GM23248 (cell line): ENCODE results near the gene EIPR1. TPM values are rescaled to one million over a fixed set of nuclear protein-coding genes. Genes with fewer than 3 reads are reported as not detected.

Experiments
- DNase-seq: peaks from one replicate; pipeline ENCODE4 v3.0.0-alpha.2; 2015
- H2AFZ ChIP-seq: fragments of 200-600 bp; sonication (generic); 2 replicates; pipeline ENCODE4 v1.6.1; 2016; ENCODE audit warnings: antibody characterized with exemption
- H3F3A ChIP-seq: fragments of 200-600 bp; sonication (generic); 2 replicates; pipeline ENCODE4 v1.6.1; 2016; ENCODE audit warnings: mild to moderate bottlenecking, antibody characterized with exemption, mixed run types; ENCODE audit not compliant: insufficient read depth
- H3K27ac ChIP-seq: fragments of 200-600 bp; sonication (generic); 2 replicates; pipeline ENCODE4 v1.5.1; 2016; ENCODE audit warnings: mild to moderate bottlenecking
- H3K27me3 ChIP-seq: fragments of 200-600 bp; sonication (generic); replicated peaks from 2 replicates; pipeline ENCODE4 v1.6.1; 2016; ENCODE audit warnings: mild to moderate bottlenecking; ENCODE audit not compliant: insufficient read depth
- H3K36me3 ChIP-seq: fragments of 200-600 bp; sonication (generic); 2 replicates; pipeline ENCODE4 v1.6.1; 2016; ENCODE audit warnings: low read depth, mild to moderate bottlenecking
- H3K4me1 ChIP-seq: fragments of 200-600 bp; sonication (generic); 2 replicates; pipeline ENCODE4 v1.6.1; 2016; ENCODE audit warnings: mild to moderate bottlenecking; ENCODE audit not compliant: insufficient read depth
- H3K4me2 ChIP-seq: fragments of 200-600 bp; sonication (generic); one replicate; pipeline ENCODE4 v1.6.1; 2016; ENCODE audit warnings: mild to moderate bottlenecking; ENCODE audit not compliant: unreplicated experiment
- H3K4me3 ChIP-seq: fragments of 200-600 bp; sonication (generic); 2 replicates; pipeline ENCODE4 v1.5.1; 2016; ENCODE audit warnings: mild to moderate bottlenecking
- H3K79me2 ChIP-seq: fragments of 200-600 bp; sonication (generic); 2 replicates; pipeline ENCODE4 v1.6.1; 2016; ENCODE audit warnings: mild to moderate bottlenecking; ENCODE audit not compliant: insufficient read depth
- H3K9ac ChIP-seq: fragments of 200-600 bp; sonication (generic); 2 replicates; pipeline ENCODE4 v1.6.1; 2016; ENCODE audit warnings: mild to moderate bottlenecking
- H3K9me2 ChIP-seq: fragments of 200-600 bp; sonication (generic); 2 replicates; pipeline ENCODE4 v1.6.1; 2016; ENCODE audit warnings: mixed run types, mild to moderate bottlenecking, moderate library complexity; ENCODE audit not compliant: insufficient read depth
- H3K9me3 ChIP-seq: fragments of 200-600 bp; sonication (generic); one replicate; pipeline ENCODE4 v1.6.1; 2017; ENCODE audit warnings: low read depth
- H4K20me1 ChIP-seq: fragments of 200-600 bp; sonication (generic); 2 replicates; pipeline ENCODE4 v1.6.0; 2016; ENCODE audit not compliant: insufficient read depth
- EZH2 ChIP-seq: fragments of 200-600 bp; sonication (generic); IDR thresholded peaks from 2 replicates; pipeline ENCODE4 v1.6.1; 2018; ENCODE audit warnings: antibody characterized with exemption, mild to moderate bottlenecking; ENCODE audit not compliant: insufficient read depth, poor library complexity, severe bottlenecking
- EZH2phosphoT487 ChIP-seq: fragments of 200-600 bp; sonication (generic); IDR thresholded peaks from 2 replicates; pipeline ENCODE4 v1.6.1; 2018; ENCODE audit warnings: antibody characterized with exemption, moderate library complexity, mild to moderate bottlenecking, low read depth; ENCODE audit not compliant: insufficient read depth
- WGBS, 2 experiments: methylation state at CpG; one replicate each; pipeline ENCODE4 v1.1.6; 2015 to 2017; ENCODE audit warnings: low lambda C conversion rate in 2 of 2, low coverage in 1 of 2; ENCODE audit errors: missing lambda C conversion rate in 2 of 2; 5-methylcytosine and 5-hydroxymethylcytosine counted together
- in situ Hi-C: fragments of 300-500 bp; cut with MboI; formaldehyde crosslinking; loops from 2 replicates; pipeline ENCODE4 v1.15.0; 2020
- polyA plus RNA-seq: library from polyadenylated mRNA; unstranded; fragments of >200 nt; fragmentation: Nextera tagmentation; extraction: Ambion mirVana; gene quantifications from 2 replicates; pipeline ENCODE4 v1.2.1, GENCODE V29; 2016
- total RNA-seq: library from RNA; depleted of rRNA; stranded (reverse); fragments of >200 nt; shearing (Covaris generic); gene quantifications from 2 replicates; pipeline ENCODE4 v1.2.3, GENCODE V29; 2014

Gene EIPR1
- total and polyA plus RNA-seq, 2 experiments from 2014 or later = 20.2 to 46.5 TPM

GRCh38 chr2:3290655-3291054 lies 87.0 kb downstream of the EIPR1 start:
- Histone ChIP-seq H3K9me3 (no peaks in the 10 kb centered on the region), H4K20me1 (no peaks in the 10 kb centered on the region), H3F3A (no peaks in the 10 kb centered on the region), H3K79me2 (no peaks in the 10 kb centered on the region), H3K36me3 (no peaks in the 10 kb centered on the region), H3K27me3 (no peaks in the 10 kb centered on the region), H3K4me1 (no peaks in the 10 kb centered on the region), H3K4me3 (no peak overlapping the region), H3K9me2 (no peaks in the 10 kb centered on the region), H3K27ac (no peak overlapping the region), H3K9ac (no peak overlapping the region), H3K4me2 (no peak overlapping the region), H2AFZ (no peak overlapping the region)
- no peak for DNase-seq
- TF ChIP-seq EZH2 (no peak), EZH2phosphoT487 (no peak)
- in situ Hi-C loops = no loop called here
- 83 to 85% methylated on average over 12 of the region's 12 CpGs for WGBS, 2 experiments

DNA sequence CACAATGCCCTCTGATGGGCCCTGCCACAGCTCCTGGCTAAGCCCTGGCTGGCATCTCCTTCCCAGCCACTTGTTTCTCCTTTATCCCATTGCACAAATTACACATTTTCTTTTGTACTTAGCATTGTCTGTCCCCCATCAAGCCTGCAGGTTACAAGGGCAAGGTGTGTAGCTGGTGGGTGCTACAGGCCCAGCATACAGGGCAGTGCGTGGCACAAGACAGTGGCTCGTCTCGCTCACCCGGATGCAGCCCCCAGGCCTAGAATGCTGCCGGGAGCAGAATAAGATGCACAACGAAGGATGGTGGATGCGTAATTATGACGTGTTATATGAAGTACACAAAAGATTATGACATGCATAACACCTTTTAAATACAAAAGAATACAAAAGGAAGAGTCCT lies 87.6 kb downstream of the EIPR1 start:
- no peak overlapping the region for H3K4me3 ChIP-seq
- in situ Hi-C loops = no loop called here
- no peaks in the 10 kb centered on the region for H3F3A ChIP-seq
- no peak for DNase-seq
- no peaks in the 10 kb centered on the region for H3K4me1 ChIP-seq
- WGBS, 2 experiments = 96 to 97% methylated on average over 8 of the region's 8 CpGs
- H3K9me3 ChIP-seq = no peaks in the 10 kb centered on the region
- no peaks in the 10 kb centered on the region for H3K9me2 ChIP-seq
- H4K20me1 ChIP-seq = no peaks in the 10 kb centered on the region
- no peak overlapping the region for H3K4me2 ChIP-seq
- no peaks in the 10 kb centered on the region for H3K79me2 ChIP-seq
- H3K9ac ChIP-seq = no peak overlapping the region
- no peak overlapping the region for H3K27ac ChIP-seq
- TF ChIP-seq EZH2phosphoT487 = no peak
- H2AFZ ChIP-seq = no peak overlapping the region
- H3K27me3 ChIP-seq = no peaks in the 10 kb centered on the region
- no peaks in the 10 kb centered on the region for H3K36me3 ChIP-seq

GRCh38 chr2:3289526-3289925 lies 88.1 kb downstream of the EIPR1 start:
- no peaks in the 10 kb centered on the region for H4K20me1 ChIP-seq

DNA sequence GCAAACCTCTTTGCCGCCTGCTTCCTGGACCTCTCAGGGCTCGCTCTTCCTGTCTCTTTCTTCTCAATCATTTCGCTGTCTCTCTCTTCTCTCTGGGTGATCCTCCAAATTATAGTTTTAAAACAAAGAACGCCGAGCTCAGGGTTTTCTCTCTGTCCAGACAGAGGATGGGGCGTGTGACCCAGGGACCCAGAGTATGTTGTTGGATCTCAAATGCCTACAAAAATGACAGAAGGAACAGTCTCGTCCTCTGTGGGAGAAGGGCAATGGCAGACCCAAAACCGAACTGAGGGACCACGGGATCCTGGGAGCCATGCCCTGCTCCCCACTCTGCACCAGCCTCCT lies 88.5 kb downstream of the EIPR1 start:
- in situ Hi-C loops = no loop called here
- DNase-seq = no peak
- H3K4me2 ChIP-seq = no peak overlapping the region
- H4K20me1 ChIP-seq = no peaks in the 10 kb centered on the region
- H3K4me3 ChIP-seq = no peak overlapping the region
- no peak for TF ChIP-seq EZH2phosphoT487
- no peak for TF ChIP-seq EZH2
- no peaks in the 10 kb centered on the region for H3K9me3 ChIP-seq
- H2AFZ ChIP-seq = no peak overlapping the region
- H3K4me1 ChIP-seq = no peaks in the 10 kb centered on the region
- H3K9me2 ChIP-seq = no peaks in the 10 kb centered on the region
- 96 to 99% methylated on average over 9 of the region's 9 CpGs for WGBS, 2 experiments
- no peaks in the 10 kb centered on the region for H3F3A ChIP-seq
- H3K27ac ChIP-seq = no peak overlapping the region
- no peaks in the 10 kb centered on the region for H3K36me3 ChIP-seq
- no peaks in the 10 kb centered on the region for H3K27me3 ChIP-seq
- no peak overlapping the region for H3K9ac ChIP-seq
- no peaks in the 10 kb centered on the region for H3K79me2 ChIP-seq

More at GRCh38 chr2:3289526-3289925, 88.1 kb downstream of the EIPR1 start:
- Histone ChIP-seq H3K27ac (no peak overlapping the region), H3K4me2 (no peak overlapping the region), H3F3A (no peaks in the 10 kb centered on the region), H3K4me1 (no peaks in the 10 kb centered on the region), H3K27me3 (no peaks in the 10 kb centered on the region), H3K9me2 (no peaks in the 10 kb centered on the region), H2AFZ (no peak overlapping the region), H3K36me3 (no peaks in the 10 kb centered on the region), H3K9me3 (no peaks in the 10 kb centered on the region), H3K79me2 (no peaks in the 10 kb centered on the region), H3K9ac (no peak overlapping the region), H3K4me3 (no peak overlapping the region)
- no peak for TF ChIP-seq EZH2phosphoT487
- in situ Hi-C loops = no loop called here
- no peak for DNase-seq
- WGBS, 2 experiments = 95 to 97% methylated on average over 15 of the region's 15 CpGs

DNA sequence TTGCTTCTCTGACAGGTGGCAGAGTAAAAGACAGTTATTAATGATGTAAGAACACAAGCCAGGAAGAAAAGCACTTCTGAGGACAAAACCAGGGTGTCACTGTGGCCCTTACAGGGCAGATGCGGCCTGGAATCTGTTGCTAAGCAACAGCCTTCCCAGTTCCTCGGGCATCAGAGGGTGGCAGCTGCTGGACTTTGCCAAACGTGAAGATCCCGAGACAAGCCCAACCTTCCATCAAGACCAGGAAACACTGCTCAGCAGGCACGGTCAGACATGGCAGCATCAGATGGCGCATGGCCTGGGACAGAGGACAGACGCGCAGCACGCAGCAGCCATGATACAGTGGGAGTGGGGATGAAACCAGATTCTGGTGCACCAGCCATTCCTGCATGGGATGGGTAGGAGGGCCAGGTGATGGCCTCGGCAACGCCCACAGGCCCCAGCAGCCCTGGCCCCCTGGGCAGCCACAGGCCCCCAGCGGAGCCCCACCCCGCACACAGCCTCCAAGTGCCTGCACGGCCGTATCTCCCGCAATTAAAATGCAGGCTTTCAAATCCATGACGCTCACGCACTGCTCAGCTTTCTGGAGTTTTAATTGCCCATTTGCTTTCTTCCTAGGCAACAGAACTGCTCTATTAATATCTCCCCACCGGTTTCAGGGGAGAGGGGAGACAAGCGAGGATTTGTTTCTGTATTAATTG lies 89.0 kb downstream of the EIPR1 start:
- no peaks in the 10 kb centered on the region for H3K79me2 ChIP-seq
- no peaks in the 10 kb centered on the region for H3K9me3 ChIP-seq
- H3K4me3 ChIP-seq = no peak overlapping the region
- no peak for DNase-seq
- no peak overlapping the region for H3K27ac ChIP-seq
- 92% methylated on average over 20 of the region's 20 CpGs for WGBS, 2 experiments
- TF ChIP-seq EZH2phosphoT487 (no peak), EZH2 (no peak)
- no peak overlapping the region for H3K4me2 ChIP-seq
- no peaks in the 10 kb centered on the region for H3K9me2 ChIP-seq
- H3K9ac ChIP-seq = no peak overlapping the region
- H3F3A ChIP-seq = no peaks in the 10 kb centered on the region
- H4K20me1 ChIP-seq = no peaks in the 10 kb centered on the region
- no peaks in the 10 kb centered on the region for H3K4me1 ChIP-seq
- H3K36me3 ChIP-seq = no peaks in the 10 kb centered on the region
- no peaks in the 10 kb centered on the region for H3K27me3 ChIP-seq
- in situ Hi-C loops = no loop called here
- no peak overlapping the region for H2AFZ ChIP-seq
